GM12873 (cell line): ENCODE measurements around the gene CNIH3.

Experiments used
- CTCF ChIP-seq: IDR thresholded peaks from 2 replicates; pipeline ENCODE4 v1.5.1; 2012; ENCODE audit warnings: low read depth, mild to moderate bottlenecking, moderate library complexity, low read length, control low read depth; ENCODE audit not compliant: insufficient read depth; ENCODE audit errors: missing control alignments

Gene CNIH3

GRCh38 chr1:224720216-224720615 is 104.1 kb downstream of the CNIH3 start:
- no peak for TF ChIP-seq CTCF

GRCh38 chr1:224721000-224721399 is 104.9 kb downstream of the CNIH3 start:
- no peak for TF ChIP-seq CTCF

- no peak for TF ChIP-seq CTCF
Measured at GRCh38 chr1:224722838-224723237, 106.7 kb downstream of the CNIH3 start.

GRCh38 chr1:224724566-224724965 is 108.4 kb downstream of the CNIH3 start:
- TF ChIP-seq CTCF, result no peak

GRCh38 chr1:224726441-224727182 is 110.5 kb downstream of the CNIH3 start:
- no peak for TF ChIP-seq CTCF

- TF ChIP-seq CTCF, result no peak
Measured at GRCh38 chr1:224727351-224728289, 111.5 kb downstream of the CNIH3 start.

- TF ChIP-seq CTCF, result no peak
Measured at GRCh38 chr1:224730540-224730939, 114.4 kb downstream of the CNIH3 start.
